GM12878 (cell line): ENCODE measurements around the gene GSTP1. TPM values are rescaled to one million over a fixed set of nuclear protein-coding genes. Genes with fewer than 3 reads are reported as not detected.

ENCODE experiments used
- BCL11A ChIP-seq: IDR thresholded peaks from 2 replicates; pipeline ENCODE4 v1.6.1; 2011; ENCODE audit warnings: low read depth, low read length
- CBX5 ChIP-seq: sonication (generic); IDR thresholded peaks from 2 replicates; pipeline ENCODE4 v1.6.1; 2016; ENCODE audit warnings: low read depth, moderate library complexity, mild to moderate bottlenecking, inconsistent platforms
- CHD2 ChIP-seq: IDR thresholded peaks from 2 replicates; pipeline ENCODE4 v1.6.1; 2011; ENCODE audit warnings: low read depth, low read length, improper control_type of control experiment, borderline replicate concordance
- EED ChIP-seq: sonication (generic); IDR thresholded peaks from 2 replicates; pipeline ENCODE4 v1.6.1; 2016; ENCODE audit warnings: antibody characterized with exemption, low read depth
- FOXM1 ChIP-seq: IDR thresholded peaks from 2 replicates; pipeline ENCODE4 v1.6.1; 2012; ENCODE audit warnings: low read depth, mild to moderate bottlenecking, inconsistent platforms, low read length, moderate library complexity
- HDAC6 ChIP-seq: fragments of 200-600 bp; sonication (generic); IDR thresholded peaks from one replicate; pipeline ENCODE4 v1.8.0; 2017; ENCODE audit warnings: antibody characterized with exemption; ENCODE audit not compliant: unreplicated experiment
- NFYA ChIP-seq: IDR thresholded peaks from 2 replicates; pipeline ENCODE4 v1.6.1; 2011; ENCODE audit warnings: low read depth, mild to moderate bottlenecking, low read length, improper control_type of control experiment, borderline replicate concordance
- PAX5 ChIP-seq: IDR thresholded peaks from 2 replicates; pipeline ENCODE4 v1.6.1; 2011; ENCODE audit warnings: low read depth, low read length, borderline replicate concordance
- RFX5 ChIP-seq: IDR thresholded peaks from 2 replicates; pipeline ENCODE4 v1.6.1; 2011; ENCODE audit warnings: low read depth, low read length, improper control_type of control experiment
- SIX5 ChIP-seq: IDR thresholded peaks from 2 replicates; pipeline ENCODE4 v1.6.1; 2011; ENCODE audit warnings: mild to moderate bottlenecking, low read depth, low read length, moderate library complexity; ENCODE audit not compliant: severe bottlenecking
- SMARCA5 ChIP-seq: fragments of 450-650 bp; IDR thresholded peaks from 2 replicates; pipeline ENCODE4 v1.6.1; 2017; ENCODE audit warnings: mild to moderate bottlenecking
- SP1 ChIP-seq: IDR thresholded peaks from one replicate; pipeline ENCODE4 v1.6.1; 2011; ENCODE audit warnings: low read depth, low read length
- SREBF2 ChIP-seq: IDR thresholded peaks from 2 replicates; pipeline ENCODE4 v1.6.1; 2012; ENCODE audit warnings: mild to moderate bottlenecking, low read length
- polyA plus RNA-seq, 11 experiments: library from polyadenylated mRNA; depleted of rRNA in 4 of 11; unstranded in 6 of 11; stranded (reverse) in 5 of 11; fragments of >200 nt; fragmentation: Nextera tagmentation in 4 of 11; fragmentation: Illumina TruSeq in 1 of 11; extraction: Ambion mirVana in 4 of 11; extraction: Trizol in 1 of 11; gene quantifications; 1 replicate in 1 of 11; 2 replicates in 10 of 11; pipeline versions ENCODE4 v1.2.1 to v1.2.3, GENCODE V29; 2011 to 2016; ENCODE audit warnings: inconsistent platforms in 2 of 11, missing spikeins in 2 of 11, low read depth in 1 of 11
- total RNA-seq, 4 experiments: library from RNA; depleted of rRNA in 3 of 4; stranded (reverse); fragments of >200 nt in 3 of 4; fragmentation: Illumina TruSeq in 1 of 4; extraction: Trizol in 1 of 4; gene quantifications; 2 replicates each; pipeline versions ENCODE4 v1.2.1 to v1.2.3, GENCODE V29; 2013 to 2021
- TF ChIP-seq, protein P1 (sequence below): IDR thresholded peaks from 2 replicates; pipeline ENCODE4 v1.6.1; 2011; ENCODE audit warnings: borderline replicate concordance, low read depth, mild to moderate bottlenecking, moderate library complexity, low read length; ENCODE audit not compliant: insufficient read depth, poor library complexity, severe bottlenecking
- TF ChIP-seq, protein P2 (sequence below): fragments of 450-650 bp; IDR thresholded peaks from 2 replicates; pipeline ENCODE4 v1.6.1; 2018; ENCODE audit warnings: borderline replicate concordance, mild to moderate bottlenecking; ENCODE audit not compliant: partially characterized antibody
- TF ChIP-seq, protein P3 (sequence below): fragments of 450-650 bp; IDR thresholded peaks from 2 replicates; pipeline ENCODE4 v1.6.1; 2018; ENCODE audit warnings: mild to moderate bottlenecking, low read depth, moderate library complexity; ENCODE audit not compliant: partially characterized antibody
- TF ChIP-seq, protein P4 (sequence below), 3 experiments: IDR thresholded peaks in 2 of 3; conservative IDR thresholded peaks in 1 of 3; 2 replicates each; pipeline ENCODE4 v1.5.1; 2011; ENCODE audit warnings: low read depth in 3 of 3, low read length in 3 of 3, mild to moderate bottlenecking in 3 of 3, control low read depth in 2 of 3, moderate library complexity in 2 of 3, inconsistent platforms in 1 of 3, mixed read lengths in 1 of 3; ENCODE audit not compliant: control insufficient read depth in 2 of 3, insufficient read depth in 1 of 3; ENCODE audit errors: extremely low read depth in 1 of 3
- TF ChIP-seq, protein P5 (sequence below): fragments of 450-650 bp; IDR thresholded peaks from 2 replicates; pipeline ENCODE4 v1.6.1; 2017; ENCODE audit warnings: antibody characterized with exemption, mild to moderate bottlenecking, moderate library complexity

The GSTP1 gene
- total and polyA plus RNA-seq, 10 of the 15 experiments (the other 5 are each of a cell fraction or from before 2014, with no cell fraction given): 469 to 1,788 (median 955) TPM

DNA sequence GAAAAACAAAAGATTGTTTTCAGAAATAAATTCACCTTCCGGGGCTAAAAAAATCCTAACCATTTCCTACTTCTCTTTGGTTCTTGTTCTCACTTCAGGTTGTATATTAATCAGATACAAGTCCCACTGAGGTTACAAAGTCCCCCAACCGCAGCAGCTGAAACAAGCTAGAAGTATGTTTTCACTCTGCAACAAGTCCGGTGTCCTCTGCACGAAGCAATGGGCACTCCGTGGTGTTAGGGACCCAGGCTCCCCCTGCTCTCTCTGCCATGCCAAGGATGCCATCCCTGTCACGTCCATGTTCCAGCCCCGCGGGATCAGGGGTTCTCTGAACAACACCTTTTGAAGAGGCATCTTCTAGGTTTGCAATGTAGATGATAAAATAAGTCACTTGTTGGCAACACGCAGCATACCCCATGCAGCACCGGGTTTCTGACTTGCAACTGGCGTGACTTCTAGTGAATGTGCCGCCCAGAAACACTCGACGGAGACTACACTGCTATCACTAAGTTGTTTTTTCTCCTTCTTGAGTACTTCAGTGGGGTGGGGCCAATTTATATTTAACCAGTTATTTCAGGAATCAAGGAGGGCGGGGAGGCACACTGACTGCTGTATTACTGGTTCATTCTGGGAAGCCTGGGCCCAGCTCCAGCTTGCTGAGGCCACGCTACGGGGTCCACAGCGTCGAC lies 25.4 kb upstream of the GSTP1 start (continued):
- no peak for TF ChIP-seq NFYA
- TF ChIP-seq CHD2: no peak
- 0 out of 2 replicates have a peak, but pooled peaks have one; percentile 22 for TF ChIP-seq EED
- TF ChIP-seq, protein P1, sequence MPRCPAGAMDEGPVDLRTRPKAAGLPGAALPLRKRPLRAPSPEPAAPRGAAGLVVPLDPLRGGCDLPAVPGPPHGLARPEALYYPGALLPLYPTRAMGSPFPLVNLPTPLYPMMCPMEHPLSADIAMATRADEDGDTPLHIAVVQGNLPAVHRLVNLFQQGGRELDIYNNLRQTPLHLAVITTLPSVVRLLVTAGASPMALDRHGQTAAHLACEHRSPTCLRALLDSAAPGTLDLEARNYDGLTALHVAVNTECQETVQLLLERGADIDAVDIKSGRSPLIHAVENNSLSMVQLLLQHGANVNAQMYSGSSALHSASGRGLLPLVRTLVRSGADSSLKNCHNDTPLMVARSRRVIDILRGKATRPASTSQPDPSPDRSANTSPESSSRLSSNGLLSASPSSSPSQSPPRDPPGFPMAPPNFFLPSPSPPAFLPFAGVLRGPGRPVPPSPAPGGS: no peak
- TF ChIP-seq, protein P2, sequence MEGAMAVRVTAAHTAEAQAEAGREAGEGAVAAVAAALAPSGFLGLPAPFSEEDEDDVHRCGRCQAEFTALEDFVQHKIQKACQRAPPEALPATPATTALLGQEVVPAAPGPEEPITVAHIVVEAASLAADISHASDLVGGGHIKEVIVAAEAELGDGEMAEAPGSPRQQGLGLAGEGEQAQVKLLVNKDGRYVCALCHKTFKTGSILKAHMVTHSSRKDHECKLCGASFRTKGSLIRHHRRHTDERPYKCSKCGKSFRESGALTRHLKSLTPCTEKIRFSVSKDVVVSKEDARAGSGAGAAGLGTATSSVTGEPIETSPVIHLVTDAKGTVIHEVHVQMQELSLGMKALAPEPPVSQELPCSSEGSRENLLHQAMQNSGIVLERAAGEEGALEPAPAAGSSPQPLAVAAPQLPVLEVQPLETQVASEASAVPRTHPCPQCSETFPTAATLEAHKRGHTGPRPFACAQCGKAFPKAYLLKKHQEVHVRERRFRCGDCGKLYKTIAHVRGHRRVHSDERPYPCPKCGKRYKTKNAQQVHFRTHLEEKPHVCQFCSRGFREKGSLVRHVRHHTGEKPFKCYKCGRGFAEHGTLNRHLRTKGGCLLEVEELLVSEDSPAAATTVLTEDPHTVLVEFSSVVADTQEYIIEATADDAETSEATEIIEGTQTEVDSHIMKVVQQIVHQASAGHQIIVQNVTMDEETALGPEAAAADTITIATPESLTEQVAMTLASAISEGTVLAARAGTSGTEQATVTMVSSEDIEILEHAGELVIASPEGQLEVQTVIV: no peak
- TF ChIP-seq SREBF2: no peak
- TF ChIP-seq CBX5: no peak
- TF ChIP-seq BCL11A: peak; percentile 73; the same call in 1 of the 2 replicates
- TF ChIP-seq, protein P3, sequence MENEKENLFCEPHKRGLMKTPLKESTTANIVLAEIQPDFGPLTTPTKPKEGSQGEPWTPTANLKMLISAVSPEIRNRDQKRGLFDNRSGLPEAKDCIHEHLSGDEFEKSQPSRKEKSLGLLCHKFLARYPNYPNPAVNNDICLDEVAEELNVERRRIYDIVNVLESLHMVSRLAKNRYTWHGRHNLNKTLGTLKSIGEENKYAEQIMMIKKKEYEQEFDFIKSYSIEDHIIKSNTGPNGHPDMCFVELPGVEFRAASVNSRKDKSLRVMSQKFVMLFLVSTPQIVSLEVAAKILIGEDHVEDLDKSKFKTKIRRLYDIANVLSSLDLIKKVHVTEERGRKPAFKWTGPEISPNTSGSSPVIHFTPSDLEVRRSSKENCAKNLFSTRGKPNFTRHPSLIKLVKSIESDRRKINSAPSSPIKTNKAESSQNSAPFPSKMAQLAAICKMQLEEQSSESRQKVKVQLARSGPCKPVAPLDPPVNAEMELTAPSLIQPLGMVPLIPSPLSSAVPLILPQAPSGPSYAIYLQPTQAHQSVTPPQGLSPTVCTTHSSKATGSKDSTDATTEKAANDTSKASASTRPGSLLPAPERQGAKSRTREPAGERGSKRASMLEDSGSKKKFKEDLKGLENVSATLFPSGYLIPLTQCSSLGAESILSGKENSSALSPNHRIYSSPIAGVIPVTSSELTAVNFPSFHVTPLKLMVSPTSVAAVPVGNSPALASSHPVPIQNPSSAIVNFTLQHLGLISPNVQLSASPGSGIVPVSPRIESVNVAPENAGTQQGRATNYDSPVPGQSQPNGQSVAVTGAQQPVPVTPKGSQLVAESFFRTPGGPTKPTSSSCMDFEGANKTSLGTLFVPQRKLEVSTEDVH: no peak
- TF ChIP-seq PAX5: peak; percentile 84
- TF ChIP-seq FOXM1: 0 out of 2 replicates have a peak, but pooled peaks have one; percentile 43
- no peak for TF ChIP-seq SMARCA5
- TF ChIP-seq, protein P4, sequence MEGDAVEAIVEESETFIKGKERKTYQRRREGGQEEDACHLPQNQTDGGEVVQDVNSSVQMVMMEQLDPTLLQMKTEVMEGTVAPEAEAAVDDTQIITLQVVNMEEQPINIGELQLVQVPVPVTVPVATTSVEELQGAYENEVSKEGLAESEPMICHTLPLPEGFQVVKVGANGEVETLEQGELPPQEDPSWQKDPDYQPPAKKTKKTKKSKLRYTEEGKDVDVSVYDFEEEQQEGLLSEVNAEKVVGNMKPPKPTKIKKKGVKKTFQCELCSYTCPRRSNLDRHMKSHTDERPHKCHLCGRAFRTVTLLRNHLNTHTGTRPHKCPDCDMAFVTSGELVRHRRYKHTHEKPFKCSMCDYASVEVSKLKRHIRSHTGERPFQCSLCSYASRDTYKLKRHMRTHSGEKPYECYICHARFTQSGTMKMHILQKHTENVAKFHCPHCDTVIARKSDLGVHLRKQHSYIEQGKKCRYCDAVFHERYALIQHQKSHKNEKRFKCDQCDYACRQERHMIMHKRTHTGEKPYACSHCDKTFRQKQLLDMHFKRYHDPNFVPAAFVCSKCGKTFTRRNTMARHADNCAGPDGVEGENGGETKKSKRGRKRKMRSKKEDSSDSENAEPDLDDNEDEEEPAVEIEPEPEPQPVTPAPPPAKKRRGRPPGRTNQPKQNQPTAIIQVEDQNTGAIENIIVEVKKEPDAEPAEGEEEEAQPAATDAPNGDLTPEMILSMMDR (IDR thresholded peaks at IDR 0.05 in 2 of 3, conservative IDR thresholded peaks at IDR 0.05 in 1 of 3; ENCODE audit: control insufficient read depth in 2 of 3, extremely low read depth in 1 of 3, insufficient read depth in 1 of 3, low read depth in 3 of 3, low read length in 3 of 3): no peak
- peak; percentile 9 for TF ChIP-seq SP1
- TF ChIP-seq, protein P5, sequence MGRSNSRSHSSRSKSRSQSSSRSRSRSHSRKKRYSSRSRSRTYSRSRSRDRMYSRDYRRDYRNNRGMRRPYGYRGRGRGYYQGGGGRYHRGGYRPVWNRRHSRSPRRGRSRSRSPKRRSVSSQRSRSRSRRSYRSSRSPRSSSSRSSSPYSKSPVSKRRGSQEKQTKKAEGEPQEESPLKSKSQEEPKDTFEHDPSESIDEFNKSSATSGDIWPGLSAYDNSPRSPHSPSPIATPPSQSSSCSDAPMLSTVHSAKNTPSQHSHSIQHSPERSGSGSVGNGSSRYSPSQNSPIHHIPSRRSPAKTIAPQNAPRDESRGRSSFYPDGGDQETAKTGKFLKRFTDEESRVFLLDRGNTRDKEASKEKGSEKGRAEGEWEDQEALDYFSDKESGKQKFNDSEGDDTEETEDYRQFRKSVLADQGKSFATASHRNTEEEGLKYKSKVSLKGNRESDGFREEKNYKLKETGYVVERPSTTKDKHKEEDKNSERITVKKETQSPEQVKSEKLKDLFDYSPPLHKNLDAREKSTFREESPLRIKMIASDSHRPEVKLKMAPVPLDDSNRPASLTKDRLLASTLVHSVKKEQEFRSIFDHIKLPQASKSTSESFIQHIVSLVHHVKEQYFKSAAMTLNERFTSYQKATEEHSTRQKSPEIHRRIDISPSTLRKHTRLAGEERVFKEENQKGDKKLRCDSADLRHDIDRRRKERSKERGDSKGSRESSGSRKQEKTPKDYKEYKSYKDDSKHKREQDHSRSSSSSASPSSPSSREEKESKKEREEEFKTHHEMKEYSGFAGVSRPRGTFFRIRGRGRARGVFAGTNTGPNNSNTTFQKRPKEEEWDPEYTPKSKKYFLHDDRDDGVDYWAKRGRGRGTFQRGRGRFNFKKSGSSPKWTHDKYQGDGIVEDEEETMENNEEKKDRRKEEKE: no peak
- no peak for TF ChIP-seq RFX5
- no peak for TF ChIP-seq HDAC6
- TF ChIP-seq SIX5: no peak
